Right lobe of liver (tissue), 6 donors: ENCODE results near the gene PTPRT. TPM values are rescaled to one million over a fixed set of nuclear protein-coding genes. Genes with fewer than 3 reads are reported as not detected.
A peak's percentile ranks its signal among the peaks of the same experiment; 100 is the strongest.

Experiments
- ATAC-seq, 4 donors: fragments of 200-7000 bp; cut with Tn5 transposase; one replicate each; pipeline ENCODE4 v1.9.1; 2020; ENCODE audit warnings: mild to moderate bottlenecking in 4 of 4, moderate library complexity in 4 of 4
- DNase-seq, 3 donors: peaks; one replicate each; pipeline ENCODE4 v3.0.0-alpha.2; 2020
- H3K27ac ChIP-seq, 3 donors: fragments of 200-600 bp; one replicate each; pipeline ENCODE4 v1.8.0; 2022
- H3K27me3 ChIP-seq, 2 donors: fragments of 200-600 bp; one replicate each; pipeline ENCODE4 v1.8.0; 2022
- H3K36me3 ChIP-seq, 4 donors: fragments of 200-600 bp; sonication (generic) in 1 of 4; one replicate each; pipeline versions ENCODE4 v1.5.1 to v1.8.0; 2017 to 2022; ENCODE audit warnings: control low read depth in 1 of 4
- H3K4me1 ChIP-seq, 4 donors: fragments of 200-600 bp; sonication (generic) in 1 of 4; one replicate each; pipeline versions ENCODE4 v1.5.1 to v1.8.0; 2017 to 2022; ENCODE audit warnings: control low read depth in 1 of 4
- H3K4me3 ChIP-seq, 3 donors: fragments of 200-600 bp; one replicate each; pipeline ENCODE4 v1.8.0; 2022
- H3K9me3 ChIP-seq, 4 donors: fragments of 200-600 bp; sonication (generic) in 1 of 4; one replicate each; pipeline versions ENCODE4 v1.5.1 to v1.8.0; 2017 to 2022; ENCODE audit warnings: control low read depth in 1 of 4
- CTCF ChIP-seq, 4 donors: fragments of 200-600 bp in 3 of 4; fragments of 450-650 bp in 1 of 4; IDR thresholded peaks; one replicate each; pipeline versions ENCODE4 v1.5.1 to v1.8.0; 2016 to 2022; ENCODE audit warnings: antibody characterized with exemption in 4 of 4, mild to moderate bottlenecking in 2 of 4
- POLR2A ChIP-seq: fragments of 450-650 bp; IDR thresholded peaks from one replicate; pipeline ENCODE4 v1.6.1; 2017; ENCODE audit warnings: antibody characterized with exemption, mild to moderate bottlenecking
- WGBS: methylation state at CpG from one replicate; pipeline ENCODE4 v1.1.6; 2018; ENCODE audit warnings: low coverage, low lambda C conversion rate; ENCODE audit not compliant: insufficient coverage; ENCODE audit errors: missing lambda C conversion rate; 5-methylcytosine and 5-hydroxymethylcytosine counted together
- intact Hi-C, 2 donors: fragments of 100-400 bp; cut with DNase I; formaldehyde crosslinking; loops; one replicate each; pipeline versions ENCODE4 v1.11.2 to v1.14.1; 2022
- total RNA-seq, 6 experiments: library from RNA; depleted of rRNA in 2 of 6; stranded (reverse); fragments of >200 nt in 2 of 6; fragmentation: NEBNext Ultra II Directional in 3 of 6; extraction: Animal tissue kit (Norgen Biotek cat#: 25700) in 3 of 6; gene quantifications; one replicate each; pipeline versions ENCODE4 v1.1.0 to v1.2.4, GENCODE V29; 2016 to 2023
- donor health status: DM: no; HTN: yes; CAD: no.
- donor health status: DM: no; HTN: no; CAD: no.
- donor health status: DM: no; HTN: no; CAD: no.
- donor health status: DM: no; HTN: yes; CAD: no.
- donor health status: DM: no; HTN: yes; CAD: no.

The PTPRT gene
- total RNA-seq, 6 experiments from 2014 or later = 0.18 to 1.0 (median 0.51) TPM

GRCh38 chr20:42978184-42978974 lies 211.3 kb downstream of the PTPRT start:
- H3K36me3 ChIP-seq = no peaks in the 10 kb centered on the region
- H3K9me3 ChIP-seq = no peaks in the 10 kb centered on the region
- whole genome bisulfite sequencing = 58% methylated on average over 6 of the region's 12 CpGs
- H3K27ac ChIP-seq = no peak overlapping the region
- no peaks in the 10 kb centered on the region for H3K27me3 ChIP-seq
- intact Hi-C loops = no loop called here
- TF ChIP-seq POLR2A (no peak), CTCF (IDR thresholded peaks at IDR 0.05) (no peak)
- DNase-seq = no peak
- no peak overlapping the region for H3K4me3 ChIP-seq
- no peak for ATAC-seq
- H3K4me1 ChIP-seq = no peaks in the 10 kb centered on the region

- ATAC-seq (no peak), DNase-seq (no peak)
- no peak for TF ChIP-seq POLR2A
- TF ChIP-seq CTCF (IDR thresholded peaks at IDR 0.05) = no peak
- no peaks in the 10 kb centered on the region for H3K36me3 ChIP-seq
- H3K4me1 ChIP-seq = no peaks in the 10 kb centered on the region
- intact Hi-C loops = no loop called here
- H3K27ac ChIP-seq = no peak overlapping the region
- WGBS = 56% methylated on average over 1 of the region's 1 CpG
- no peaks in the 10 kb centered on the region for H3K27me3 ChIP-seq
- H3K4me3 ChIP-seq = no peak overlapping the region
- no peaks in the 10 kb centered on the region for H3K9me3 ChIP-seq
These were observed 213.7 kb downstream of the PTPRT start for GRCh38 chr20:42975974-42976373.

- ATAC-seq = peak in 1 of 4 donors; percentile 43
- no peaks in the 10 kb centered on the region for H3K27me3 ChIP-seq
- intact Hi-C loops = no loop called here
- H3K27ac ChIP-seq = no peak overlapping the region
- no peak for TF ChIP-seq CTCF (IDR thresholded peaks at IDR 0.05)
- no peak for TF ChIP-seq POLR2A
- no peaks in the 10 kb centered on the region for H3K4me1 ChIP-seq
- WGBS = 65% methylated on average over 8 of the region's 8 CpGs
- H3K9me3 ChIP-seq = no peaks in the 10 kb centered on the region
- H3K36me3 ChIP-seq = no peaks in the 10 kb centered on the region
- no peak overlapping the region for H3K4me3 ChIP-seq
- DNase-seq = no peak
These were observed 215.4 kb downstream of the PTPRT start for GRCh38 chr20:42974347-42974746.

- DNase-seq = no peak
- Histone ChIP-seq H3K27ac (no peak overlapping the region), H3K4me3 (no peak overlapping the region), H3K36me3 (no peaks in the 10 kb centered on the region), H3K4me1 (no peaks in the 10 kb centered on the region), H3K9me3 (no peaks in the 10 kb centered on the region), H3K27me3 (no peaks in the 10 kb centered on the region)
- TF ChIP-seq POLR2A = no peak
- TF ChIP-seq CTCF (IDR thresholded peaks at IDR 0.05) = no peak
- WGBS = 87% methylated on average over 5 of the region's 5 CpGs
- intact Hi-C loops = no loop called here
- no peak for ATAC-seq
These were observed 217.1 kb downstream of the PTPRT start for GRCh38 chr20:42972591-42972990.
